Kidney (tissue), 14 donors: Measurements from ENCODE around the gene IQCK. TPM values are rescaled to one million over a fixed set of nuclear protein-coding genes. Genes with fewer than 3 reads are reported as not detected.

ENCODE experiments used
- DNase-seq, 5 donors: peaks; one replicate each; pipeline ENCODE4 v3.0.0-alpha.2; 2013 to 2020
- FAIRE-seq: peaks from 2 replicates; lab custom pipeline; 2012; peaks lifted over from hg19 to GRCh38; lab: Jason Lieb, UNC
- H3K27ac ChIP-seq, 2 donors: one replicate each; pipeline ENCODE4 v1.7.0; 2013; ENCODE audit warnings: low read depth in 2 of 2, low read length in 2 of 2, inconsistent platforms in 1 of 2
- H3K27me3 ChIP-seq: one replicate; pipeline ENCODE4 v1.7.1; 2013; ENCODE audit warnings: low read length, inconsistent platforms; ENCODE audit not compliant: control insufficient read depth, insufficient read depth
- H3K36me3 ChIP-seq, 3 donors: one replicate each; pipeline versions ENCODE4 v1.7.0 to v1.7.1; 2013; ENCODE audit warnings: low read length in 3 of 3, control low read depth in 1 of 3, inconsistent platforms in 1 of 3; ENCODE audit not compliant: insufficient read depth in 3 of 3, control insufficient read depth in 2 of 3
- H3K4me1 ChIP-seq, 3 donors: one replicate each; pipeline versions ENCODE4 v1.7.0 to v1.7.1; 2013; ENCODE audit warnings: low read length in 3 of 3, inconsistent platforms in 1 of 3, low read depth in 1 of 3; ENCODE audit not compliant: control insufficient read depth in 2 of 3, insufficient read depth in 2 of 3
- H3K4me3 ChIP-seq, 3 donors: one replicate each; pipeline versions ENCODE4 v1.7.0 to v1.8.1; 2013; ENCODE audit warnings: low read length in 3 of 3, control low read depth in 1 of 3, inconsistent platforms in 1 of 3
- H3K9ac ChIP-seq, 3 donors: one replicate each; pipeline versions ENCODE4 v1.7.0 to v1.7.1; 2013; ENCODE audit warnings: low read length in 3 of 3, control low read depth in 1 of 3, inconsistent platforms in 1 of 3
- H3K9me3 ChIP-seq, 3 donors: one replicate each; pipeline versions ENCODE4 v1.7.0 to v1.7.1; 2013; ENCODE audit warnings: low read length in 3 of 3, control low read depth in 1 of 3, inconsistent platforms in 1 of 3; ENCODE audit not compliant: control insufficient read depth in 2 of 3, insufficient read depth in 1 of 3
- CTCF ChIP-seq: IDR thresholded peaks from 3 replicates; pipeline ENCODE4 v1.5.1; 2012; ENCODE audit warnings: mild to moderate bottlenecking, moderate library complexity, borderline replicate concordance; ENCODE audit not compliant: insufficient read depth; ENCODE audit errors: extremely low read depth
- intact Hi-C: fragments of 100-400 bp; cut with DNase I; formaldehyde crosslinking; loops from one replicate; pipeline ENCODE4 v1.11.1; 2022
- polyA plus RNA-seq: library from polyadenylated mRNA; stranded (reverse); fragments of 350-450 nt; fragmentation: Illumina TruSeq; extraction: RNeasy Lipid Tissue Mini Kit (QIAGEN cat#74804); gene quantifications from one replicate; pipeline ENCODE4 v1.2.3, GENCODE V29; 2014; ENCODE audit warnings: low read depth, low replicate concordance; ENCODE audit not compliant: insufficient read depth
- total RNA-seq: library from RNA; stranded (reverse); fragmentation: NEBNext Ultra II Directional; extraction: Animal tissue kit (Norgen Biotek cat#: 25700); gene quantifications from one replicate; pipeline ENCODE4 v1.2.1, GENCODE V29; 2021
- donor health status: control.
- donor health status: control.
- donor health status: control.
- donor health status: control.
- donor health status: control.
- donor health status: DM: yes; HTN: yes; CAD: no.
- donor health status: Normal renal cell carcinoma (clear cell type).

The IQCK gene
- total and polyA plus RNA-seq, 2 donors from 2014 or later = 35.4 to 38.1 TPM

- TF ChIP-seq CTCF = no peak
- H3K9me3 ChIP-seq = no peaks in the 10 kb centered on the region
- no peak overlapping the region for H3K9ac ChIP-seq
- H3K36me3 ChIP-seq = no peaks in the 10 kb centered on the region
- FAIRE-seq = no peak
- DNase-seq = no peak
- no peak overlapping the region for H3K27ac ChIP-seq
- no peak overlapping the region for H3K4me3 ChIP-seq
- peaks cover 0 to 5% (median 0%) of the 10 kb centered on the region in 3 donors for H3K4me1 ChIP-seq
- H3K27me3 ChIP-seq = no peaks in the 10 kb centered on the region
- intact Hi-C loops = no loop called here
These were observed 51.2 kb downstream of the IQCK start for GRCh38 chr16:19769239-19769638.

GRCh38 chr16:19771040-19771439, 53.0 kb downstream of the IQCK start:
- Histone ChIP-seq H3K4me3 (no peak overlapping the region), H3K27me3 (no peaks in the 10 kb centered on the region), H3K27ac (no peak overlapping the region), H3K36me3 (no peaks in the 10 kb centered on the region), H3K4me1 (peaks cover 0 to 2% (median 0%) of the 10 kb centered on the region in 3 donors), H3K9ac (no peak overlapping the region), H3K9me3 (no peaks in the 10 kb centered on the region)
- TF ChIP-seq CTCF = no peak
- DNase-seq (no peak), FAIRE-seq (no peak)
- intact Hi-C loops = no loop called here

GRCh38 chr16:19771796-19772195, 53.7 kb downstream of the IQCK start:
- no peak overlapping the region for H3K27ac ChIP-seq
- DNase-seq (no peak), FAIRE-seq (no peak)
- intact Hi-C loops = no loop called here
- H3K4me3 ChIP-seq = no peak overlapping the region
- no peak for TF ChIP-seq CTCF
- no peak overlapping the region for H3K9ac ChIP-seq
- no peaks in the 10 kb centered on the region for H3K27me3 ChIP-seq
- H3K36me3 ChIP-seq = no peaks in the 10 kb centered on the region
- no peaks in the 10 kb centered on the region for H3K4me1 ChIP-seq
- H3K9me3 ChIP-seq = no peaks in the 10 kb centered on the region

- Histone ChIP-seq H3K27ac (no peak overlapping the region), H3K9ac (no peak overlapping the region), H3K36me3 (no peaks in the 10 kb centered on the region), H3K4me1 (no peaks in the 10 kb centered on the region), H3K4me3 (no peak overlapping the region), H3K27me3 (no peaks in the 10 kb centered on the region), H3K9me3 (no peaks in the 10 kb centered on the region)
- no peak for TF ChIP-seq CTCF
- DNase-seq (no peak), FAIRE-seq (no peak)
- intact Hi-C loops = no loop called here
These were observed 56.0 kb downstream of the IQCK start for GRCh38 chr16:19774024-19774423.
